ENCODE results near the gene ITGA2B.

The ITGA2B gene

GRCh38 chr17:44362949-44363612 lies 26.4 kb downstream of the ITGA2B start:
- H4K20me1 ChIP-seq (ENCODE audit: insufficient read depth, low read length, poor library complexity, severe bottlenecking), result no peaks in the 10 kb centered on the region
- H3K36me3 ChIP-seq (ENCODE audit: insufficient read depth, low read length), result no peaks in the 10 kb centered on the region
- TF ChIP-seq EZH2phosphoT487 (IDR thresholded peaks at IDR 0.05; ENCODE audit: borderline replicate concordance) (no peak), CTCF (conservative IDR thresholded peaks at IDR 0.05; ENCODE audit: low read length) (no peak)
- peak overlapping the region; percentile 90 for H3K4me3 ChIP-seq (ENCODE audit: low read length, poor library complexity, severe bottlenecking)
- H3K27me3 ChIP-seq (ENCODE audit: insufficient read depth, low read length, poor library complexity, severe bottlenecking), result no peaks in the 10 kb centered on the region
- H3K9me2 ChIP-seq (replicated peaks; ENCODE audit: low read depth, low read length), result no peaks in the 10 kb centered on the region
- peak overlapping the region; percentile 87 for H3K9ac ChIP-seq (ENCODE audit: low read depth, low read length, poor library complexity, severe bottlenecking)
- H3K4me1 ChIP-seq (ENCODE audit: insufficient read depth, low read length, poor library complexity, severe bottlenecking), result peaks cover 10% of the 10 kb centered on the region
- no peaks in the 10 kb centered on the region for H3F3A ChIP-seq (ENCODE audit: low read depth)
- H2AFZ ChIP-seq (ENCODE audit: low read length), result peak overlapping the region; percentile 99
- H3K9me3 ChIP-seq (ENCODE audit: insufficient read depth, low read depth, low read length), result no peaks in the 10 kb centered on the region
- H3K79me2 ChIP-seq (ENCODE audit: insufficient read depth, low read length), result peaks cover 4% of the 10 kb centered on the region; the same call in 1 of the 2 replicates
- H3K4me2 ChIP-seq (ENCODE audit: low read depth, low read length, poor library complexity, severe bottlenecking), result peak overlapping the region; percentile 89

GRCh38 chr17:44362459-44362948 lies 26.9 kb downstream of the ITGA2B start:
- peak overlapping the region; percentile 87 for H3K9ac ChIP-seq (ENCODE audit: low read depth, low read length, poor library complexity, severe bottlenecking)

More at GRCh38 chr17:44362459-44362948, 26.9 kb downstream of the ITGA2B start:
- Histone ChIP-seq H4K20me1 (ENCODE audit: insufficient read depth, low read length, poor library complexity, severe bottlenecking) (no peaks in the 10 kb centered on the region), H3F3A (ENCODE audit: low read depth) (no peaks in the 10 kb centered on the region), H3K79me2 (ENCODE audit: insufficient read depth, low read length) (peaks cover 4% of the 10 kb centered on the region; the same call in 1 of the 2 replicates), H2AFZ (ENCODE audit: low read length) (no peak overlapping the region), H3K27me3 (ENCODE audit: insufficient read depth, low read length, poor library complexity, severe bottlenecking) (no peaks in the 10 kb centered on the region), H3K4me2 (ENCODE audit: low read depth, low read length, poor library complexity, severe bottlenecking) (peak overlapping the region; percentile 89), H3K4me3 (ENCODE audit: low read length, poor library complexity, severe bottlenecking) (peak overlapping the region; percentile 90), H3K9me2 (replicated peaks; ENCODE audit: low read depth, low read length) (no peaks in the 10 kb centered on the region), H3K9me3 (ENCODE audit: insufficient read depth, low read depth, low read length) (no peaks in the 10 kb centered on the region), H3K4me1 (ENCODE audit: insufficient read depth, low read length, poor library complexity, severe bottlenecking) (peaks cover 10% of the 10 kb centered on the region), H3K36me3 (ENCODE audit: insufficient read depth, low read length) (no peaks in the 10 kb centered on the region)
- TF ChIP-seq EZH2phosphoT487 (IDR thresholded peaks at IDR 0.05; ENCODE audit: borderline replicate concordance) (no peak), CTCF (conservative IDR thresholded peaks at IDR 0.05; ENCODE audit: low read length) (no peak)

Data from Loucy (cell line).